GM21526 (cell line): Measurements from ENCODE around the gene TMEM120B.

Experiments
- ATAC-seq: cut with Tn5 transposase; IDR thresholded peaks from one replicate; pipeline ENCODE4 v1.9.1; 2021; ENCODE audit warnings: moderate library complexity; ENCODE audit not compliant: unreplicated experiment, low FRiP score

TMEM120B gene

GRCh38 chr12:121829250-121829918 is 116.8 kb downstream of the TMEM120B start:
- no peak for ATAC-seq

DNA sequence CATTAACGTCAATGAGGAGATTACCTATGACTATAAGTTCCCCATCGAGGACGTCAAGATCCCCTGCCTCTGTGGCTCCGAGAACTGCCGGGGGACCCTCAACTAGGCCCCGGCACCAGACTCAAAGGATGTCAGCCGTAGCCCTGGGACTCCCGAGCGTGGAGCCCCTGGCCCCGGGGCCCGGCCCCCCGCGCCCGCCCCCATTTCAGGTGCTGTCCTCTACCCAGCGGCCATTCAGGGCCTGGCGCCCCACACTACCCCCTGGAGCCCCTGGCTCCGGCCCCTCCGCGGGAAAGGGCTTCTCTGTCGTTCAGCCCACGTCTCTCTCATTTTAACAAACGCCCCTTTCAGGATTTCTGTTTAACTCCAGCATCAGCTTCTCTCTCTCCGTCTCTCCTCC is 117.6 kb downstream of the TMEM120B start:
- no peak for ATAC-seq

DNA sequence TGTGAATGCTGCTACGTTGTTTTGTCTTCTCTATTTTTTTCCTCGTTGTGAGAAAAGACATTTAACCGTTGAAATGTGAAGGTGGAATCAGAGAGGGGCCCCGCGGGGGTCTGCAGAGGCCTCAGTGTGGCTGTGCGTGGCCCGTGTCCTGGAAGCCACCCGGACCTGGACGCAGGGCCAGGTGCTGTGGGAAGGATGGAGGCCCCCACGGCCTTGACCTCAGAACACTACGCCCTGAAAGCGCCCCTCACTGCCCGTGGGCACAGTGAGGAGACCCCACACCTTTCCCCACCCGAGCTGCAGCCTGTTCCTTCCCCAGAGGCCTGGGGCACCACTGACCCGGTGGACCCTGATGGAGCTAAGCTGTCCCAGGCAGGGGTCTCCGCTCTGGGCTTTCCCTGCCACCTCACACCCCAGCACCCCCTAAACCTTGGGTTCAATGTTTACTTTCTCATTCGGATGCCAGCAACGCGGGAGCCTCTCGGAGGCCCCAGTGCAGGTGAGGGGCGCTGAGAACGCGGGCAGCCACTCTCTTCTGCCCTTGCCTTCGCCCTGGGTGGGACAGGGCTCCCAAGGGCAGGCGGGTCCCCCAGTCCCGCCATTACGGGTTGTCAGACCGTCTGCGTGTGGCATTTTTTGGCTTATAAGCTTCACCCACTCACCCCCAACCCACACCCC is 118.2 kb downstream of the TMEM120B start:
- ATAC-seq, result no peak
